Stimulated activated naive CD4-positive, alpha-beta T cell treated with Interleukin-2 at 50 U/mL for 16 hours (primary cell): Measurements from ENCODE around the gene CUZD1.

Experiments
- DNase-seq: peaks from one replicate; lab custom pipeline; 2025; lab: John Stamatoyannopoulos, UW

The CUZD1 gene

GRCh38 chr10:122812751-122813150 lies 32.9 kb downstream of the CUZD1 start:
- no peak for DNase-seq

- no peak for DNase-seq
These were observed 43.4 kb downstream of the CUZD1 start for GRCh38 chr10:122802282-122802681.

GRCh38 chr10:122798704-122799231 lies 46.9 kb downstream of the CUZD1 start:
- DNase-seq: no peak

- DNase-seq: no peak
These were observed 48.9 kb downstream of the CUZD1 start for GRCh38 chr10:122796796-122797195.

- no peak for DNase-seq
These were observed 49.7 kb downstream of the CUZD1 start for GRCh38 chr10:122795924-122796323.

- no peak for DNase-seq
These were observed 59.4 kb downstream of the CUZD1 start for GRCh38 chr10:122786269-122786668.

- no peak for DNase-seq
These were observed 62.7 kb downstream of the CUZD1 start for GRCh38 chr10:122782911-122783310.
